Right lobe of liver (tissue), 4 donors: Measurements from ENCODE around the gene RBM19.

Source experiments
- POLR2A ChIP-seq: fragments of 450-650 bp; IDR thresholded peaks from one replicate; pipeline ENCODE4 v1.6.1; 2017; ENCODE audit warnings: antibody characterized with exemption, mild to moderate bottlenecking
- TF ChIP-seq, protein P1 (sequence below), 4 donors: fragments of 200-600 bp in 3 of 4; fragments of 450-650 bp in 1 of 4; IDR thresholded peaks; one replicate each; pipeline versions ENCODE4 v1.5.1 to v1.8.0; 2016 to 2022; ENCODE audit warnings: antibody characterized with exemption in 4 of 4, mild to moderate bottlenecking in 2 of 4
- donor health status: DM: no; HTN: no; CAD: no.
- donor health status: DM: no; HTN: no; CAD: no.
- donor health status: DM: no; HTN: yes; CAD: no.

DNA sequence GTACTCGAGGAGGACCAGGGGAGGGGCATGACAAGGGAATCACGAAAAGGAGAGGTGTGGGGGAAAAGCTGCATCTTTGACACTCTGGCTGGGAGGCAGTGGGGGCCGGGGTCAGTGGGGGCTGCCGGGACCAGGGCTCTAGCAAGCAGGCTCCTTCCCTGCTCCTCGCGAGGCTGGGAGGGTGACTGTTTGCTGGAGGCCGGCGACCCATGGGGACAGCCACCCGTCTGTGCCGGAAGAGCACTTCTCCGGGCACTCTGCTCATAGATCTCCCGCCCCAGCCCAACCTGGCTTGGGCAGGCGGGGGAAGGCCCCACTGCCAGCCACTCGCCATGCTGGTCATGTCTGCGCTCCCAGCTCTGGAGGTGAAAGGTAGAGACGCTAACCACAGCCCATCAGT is 130.7 kb downstream of the RBM19 start:
- TF ChIP-seq, protein P1, sequence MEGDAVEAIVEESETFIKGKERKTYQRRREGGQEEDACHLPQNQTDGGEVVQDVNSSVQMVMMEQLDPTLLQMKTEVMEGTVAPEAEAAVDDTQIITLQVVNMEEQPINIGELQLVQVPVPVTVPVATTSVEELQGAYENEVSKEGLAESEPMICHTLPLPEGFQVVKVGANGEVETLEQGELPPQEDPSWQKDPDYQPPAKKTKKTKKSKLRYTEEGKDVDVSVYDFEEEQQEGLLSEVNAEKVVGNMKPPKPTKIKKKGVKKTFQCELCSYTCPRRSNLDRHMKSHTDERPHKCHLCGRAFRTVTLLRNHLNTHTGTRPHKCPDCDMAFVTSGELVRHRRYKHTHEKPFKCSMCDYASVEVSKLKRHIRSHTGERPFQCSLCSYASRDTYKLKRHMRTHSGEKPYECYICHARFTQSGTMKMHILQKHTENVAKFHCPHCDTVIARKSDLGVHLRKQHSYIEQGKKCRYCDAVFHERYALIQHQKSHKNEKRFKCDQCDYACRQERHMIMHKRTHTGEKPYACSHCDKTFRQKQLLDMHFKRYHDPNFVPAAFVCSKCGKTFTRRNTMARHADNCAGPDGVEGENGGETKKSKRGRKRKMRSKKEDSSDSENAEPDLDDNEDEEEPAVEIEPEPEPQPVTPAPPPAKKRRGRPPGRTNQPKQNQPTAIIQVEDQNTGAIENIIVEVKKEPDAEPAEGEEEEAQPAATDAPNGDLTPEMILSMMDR (IDR thresholded peaks at IDR 0.05): no peak
- TF ChIP-seq POLR2A: no peak
